ENCODE measurements around the gene CHST7. TPM values are rescaled to one million over a fixed set of nuclear protein-coding genes. Genes with fewer than 3 reads are reported as not detected.

Gene CHST7
- total RNA-seq, 2 donors from 2014 or later, result 2.5 to 3.1 TPM

GRCh38 chrX:46634577-46634976 lies 61.0 kb downstream of the CHST7 start:
- ATAC-seq (no peak), DNase-seq (no peak)
- intact Hi-C loops (cut with DNase I, micrococcal nuclease), result no loop called here

GRCh38 chrX:46635186-46635585 lies 61.6 kb downstream of the CHST7 start:
- no peak for ATAC-seq

GRCh38 chrX:46636223-46636622 lies 62.7 kb downstream of the CHST7 start:
- ATAC-seq (no peak), DNase-seq (no peak)
- intact Hi-C loops (cut with DNase I, micrococcal nuclease), result no loop called here

More at GRCh38 chrX:46635186-46635585, 61.6 kb downstream of the CHST7 start:
- intact Hi-C loops (cut with DNase I, micrococcal nuclease), result no loop called here
- DNase-seq, result no peak

DNA sequence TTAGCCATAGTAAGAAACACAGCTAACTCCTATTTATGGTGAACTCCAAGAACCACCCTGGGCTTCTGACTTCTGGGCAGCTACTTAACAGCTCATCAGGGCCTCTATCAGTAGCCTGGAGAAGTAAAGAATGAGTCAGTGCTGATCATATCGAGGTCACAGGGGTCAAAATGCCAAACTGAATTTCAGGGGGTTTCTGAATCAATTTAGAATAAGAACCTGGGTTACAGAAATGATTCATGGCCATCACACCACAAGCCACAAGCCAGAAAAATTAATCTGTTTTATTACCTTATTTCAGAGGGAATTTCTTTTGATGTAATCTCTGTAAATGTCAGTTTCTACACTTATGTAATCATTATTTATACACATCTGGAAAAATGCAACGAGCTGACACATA lies 64.4 kb downstream of the CHST7 start:
- intact Hi-C loops (cut with DNase I, micrococcal nuclease), result no loop called here
- no peak for ATAC-seq
- no peak for DNase-seq

DNA sequence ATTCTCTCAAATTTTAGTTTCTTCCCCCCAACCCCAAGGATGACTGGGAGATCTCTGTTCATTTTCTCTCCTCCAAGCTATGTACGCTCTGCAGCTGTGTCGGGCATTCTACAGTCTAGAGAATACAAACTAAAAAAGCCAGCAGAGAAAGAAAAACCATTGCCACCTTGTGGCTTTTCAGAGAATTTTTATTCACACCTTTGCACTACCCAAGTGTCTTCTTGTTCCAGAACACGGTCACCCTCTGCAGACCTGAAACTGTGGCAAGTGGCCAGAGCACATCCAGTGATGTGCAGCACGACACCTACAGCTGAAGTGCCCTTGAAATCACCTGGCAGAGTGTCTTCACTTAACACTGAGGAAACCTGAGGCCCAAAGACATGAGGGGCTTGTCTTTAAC lies 68.6 kb downstream of the CHST7 start:
- ATAC-seq (peak; percentile 71), DNase-seq (no peak)

DNA sequence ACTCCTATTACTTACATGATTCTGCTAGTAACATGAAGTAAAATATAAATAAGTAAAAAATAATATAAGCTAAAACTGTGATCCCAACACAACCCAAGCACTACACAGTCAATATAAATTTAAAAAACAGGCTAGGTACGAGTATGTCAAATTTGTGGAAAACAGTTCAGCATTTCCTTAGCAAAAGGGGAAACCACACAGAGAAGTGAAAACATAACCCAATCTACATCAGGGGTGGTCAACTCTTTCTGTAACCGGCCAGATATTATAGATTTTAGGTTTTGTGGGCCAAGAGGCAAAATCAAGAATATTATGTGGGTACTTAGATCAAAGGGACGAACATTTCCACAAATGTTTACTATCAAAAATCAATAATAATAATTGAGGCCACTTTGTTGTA lies 70.1 kb downstream of the CHST7 start:
- ATAC-seq (no peak), DNase-seq (no peak)
- intact Hi-C loops (cut with DNase I, micrococcal nuclease), result no loop called here

More for the DNA sequence above, 68.6 kb downstream of the CHST7 start:
- intact Hi-C loops (cut with DNase I, micrococcal nuclease), result no loop called here

DNA sequence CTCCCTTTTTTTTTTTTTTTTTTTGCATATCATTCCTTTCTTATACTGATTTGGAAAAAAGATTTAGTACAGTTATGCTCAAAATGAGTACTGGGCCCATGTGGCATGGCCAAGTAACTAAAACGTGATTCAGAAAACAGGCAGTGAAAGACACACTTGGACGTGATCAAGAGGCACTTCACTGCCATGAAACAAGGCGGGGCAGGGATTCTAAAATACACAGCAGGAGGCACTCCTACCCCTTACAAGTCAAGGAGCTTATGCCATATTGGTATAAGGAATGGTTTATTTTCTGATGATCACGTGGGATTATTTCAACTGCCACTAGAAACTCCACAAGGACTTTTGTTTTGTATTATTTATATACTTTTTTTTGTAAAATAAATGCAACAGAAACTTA lies 72.0 kb downstream of the CHST7 start:
- intact Hi-C loops (cut with DNase I, micrococcal nuclease), result no loop called here
- no peak for ATAC-seq

DNA sequence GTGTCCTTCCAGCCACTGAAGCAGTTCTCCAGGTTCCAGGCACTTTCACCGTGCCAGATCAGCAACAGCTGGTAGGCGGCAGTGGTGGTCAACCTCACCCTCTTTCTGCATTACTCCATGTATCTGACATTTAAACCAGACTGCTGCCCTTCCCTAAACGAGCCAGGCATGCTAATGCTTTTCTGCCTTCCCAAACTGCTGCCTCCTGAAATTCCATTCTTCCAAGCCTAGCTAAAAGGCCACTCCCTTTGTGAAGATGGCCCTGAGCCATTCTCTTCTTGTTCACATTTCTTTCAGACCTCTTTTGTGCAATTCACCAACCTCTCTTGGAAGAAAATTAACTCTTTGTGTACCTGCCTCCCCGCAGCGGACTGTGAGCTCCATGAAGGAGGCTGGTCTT lies 73.7 kb downstream of the CHST7 start:
- ATAC-seq (no peak), DNase-seq (no peak)
- intact Hi-C loops (cut with DNase I, micrococcal nuclease), result no loop called here

More for the DNA sequence above, 72.0 kb downstream of the CHST7 start:
- no peak for DNase-seq

Other genes starting within 250 kb of the CHST7 start
- gene ZNF674, start 28.3 kb upstream of the CHST7 start, total RNA-seq, result 1 to 10 TPM; 3.6 to 4.2 TPM
- gene SLC9A7, start 185.4 kb downstream of the CHST7 start, total RNA-seq, result 1 to 10 TPM in 1 of 2 donors, under 1 TPM in 1; 0.95 to 1.9 TPM